K562 (cell line): ENCODE data around the gene FSTL3. TPM values are rescaled to one million over a fixed set of nuclear protein-coding genes. Genes with fewer than 3 reads are reported as not detected.
A peak's percentile ranks its signal among the peaks of the same experiment; 100 is the strongest.

Source experiments
- ATAC-seq: fragments of 200-7000 bp; cut with Tn5 transposase; 3 replicates; pipeline ENCODE4 v1.9.1; 2020; ENCODE audit warnings: moderate library complexity
- BruUV-seq: library from RNA; stranded (reverse); fragments of 400-500 nt; replicated peaks from 2 replicates; lab custom pipeline; 2021; lab: Mats Ljungman, UMichigan
- CTCF ChIA-PET: fragments of 300-600 bp; formaldehyde crosslinking; extraction: SDS; loops from one replicate; lab custom pipeline; 2021; ENCODE audit warnings: low intra/inter-chr PET ratio; lab: Yijun Ruan, JAX
- POLR2A ChIA-PET: fragments of 300-600, 350-650 bp; sonication (Branson Sonifier 250); formaldehyde crosslinking; extraction: SDS; loops from one replicate; lab custom pipeline; 2021; ENCODE audit warnings: antibody characterized with exemption, inconsistent platforms; lab: Yijun Ruan, JAX
- DNase-seq, 4 experiments: peaks; one replicate each; pipeline versions ENCODE4 v3.0.0 to v3.0.0-alpha.2; 2011 to 2018; ENCODE audit warnings: low spot score in 3 of 4, mixed read lengths in 3 of 4; ENCODE audit errors: extremely low read depth in 1 of 4
- FAIRE-seq: peaks from 2 replicates; lab custom pipeline; 2011; peaks lifted over from hg19 to GRCh38; lab: Jason Lieb, UNC
- H2AFZ ChIP-seq: 2 replicates; pipeline ENCODE4 v1.6.0; 2011; ENCODE audit warnings: low read depth, low read length, control low read depth, inconsistent platforms
- H3K27ac ChIP-seq: fragments of 200-600 bp; 3 replicates; pipeline ENCODE4 v1.8.0; 2011; ENCODE audit warnings: low read depth, mild to moderate bottlenecking, control low read depth, inconsistent platforms, low read length, moderate library complexity, mixed read lengths; ENCODE audit errors: extremely low read depth
- H3K27me3 ChIP-seq, 2 experiments: fragments of 300-600 bp in 1 of 2; 2 replicates in 1 of 2; 3 replicates in 1 of 2; pipeline versions ENCODE4 v1.6.0 to v1.8.0; 2011; ENCODE audit warnings: inconsistent platforms in 2 of 2, low read length in 2 of 2, mild to moderate bottlenecking in 1 of 2, mixed read lengths in 1 of 2, moderate library complexity in 1 of 2; ENCODE audit not compliant: control insufficient read depth in 2 of 2, insufficient read depth in 2 of 2
- H3K36me3 ChIP-seq: fragments of 300-600 bp; 3 replicates; pipeline ENCODE4 v1.8.0; 2011; ENCODE audit warnings: mild to moderate bottlenecking, low read length, inconsistent platforms; ENCODE audit not compliant: control insufficient read depth, insufficient read depth
- H3K4me1 ChIP-seq, 2 experiments: fragments of 200-600 bp in 1 of 2; replicated peaks in 1 of 2; 2 replicates in 1 of 2; 3 replicates in 1 of 2; pipeline versions ENCODE4 v1.5.1 to v1.8.0; 2011; ENCODE audit warnings: inconsistent platforms in 2 of 2, low read length in 2 of 2, mild to moderate bottlenecking in 1 of 2, mixed read lengths in 1 of 2, moderate library complexity in 1 of 2; ENCODE audit not compliant: control insufficient read depth in 2 of 2, insufficient read depth in 2 of 2
- H3K4me2 ChIP-seq: 2 replicates; pipeline ENCODE4 v1.6.1; 2011; ENCODE audit warnings: low read length, control low read depth, inconsistent platforms, mixed read lengths; ENCODE audit not compliant: insufficient read depth
- H3K4me3 ChIP-seq: fragments of 200-600 bp; sonication (generic), shearing (Covaris generic); 2 replicates; pipeline ENCODE4 v1.5.1; 2016; ENCODE audit warnings: control low read depth, inconsistent platforms
- H3K79me2 ChIP-seq: fragments of 200-600 bp; 3 replicates; pipeline ENCODE4 v1.8.0; 2011; ENCODE audit warnings: low read length, inconsistent platforms; ENCODE audit not compliant: control insufficient read depth, insufficient read depth
- H3K9ac ChIP-seq, 2 experiments: 2 replicates each; pipeline versions ENCODE4 v1.6.0 to v1.6.1; 2011; ENCODE audit warnings: low read depth in 2 of 2, low read length in 2 of 2, control low read depth in 1 of 2, inconsistent platforms in 1 of 2, mild to moderate bottlenecking in 1 of 2, mixed read lengths in 1 of 2; ENCODE audit not compliant: insufficient read depth in 1 of 2
- H3K9me1 ChIP-seq: one replicate; pipeline ENCODE4 v1.6.0; 2011; ENCODE audit warnings: inconsistent platforms, mild to moderate bottlenecking, low read length, moderate library complexity; ENCODE audit not compliant: control insufficient read depth, insufficient read depth
- H3K9me3 ChIP-seq: replicated peaks from 2 replicates; pipeline ENCODE4 v1.5.1; 2011; ENCODE audit warnings: low read depth, low read length, inconsistent platforms; ENCODE audit not compliant: control insufficient read depth, insufficient read depth
- H4K20me1 ChIP-seq: replicated peaks from 2 replicates; pipeline ENCODE4 v1.6.1; 2011; ENCODE audit warnings: low read length, inconsistent platforms, mixed read lengths; ENCODE audit not compliant: control insufficient read depth, insufficient read depth
- BCOR ChIP-seq: fragments of 450-650 bp; IDR thresholded peaks from 2 replicates; pipeline ENCODE4 v1.6.1; 2016
- CTBP1 ChIP-seq: fragments of 450-650 bp; IDR thresholded peaks from 2 replicates; pipeline ENCODE4 v1.6.1; 2016; ENCODE audit warnings: borderline replicate concordance
- MYC ChIP-seq, 2 experiments: fragments of 250-450 bp in 1 of 2; sonication (Bioruptor Pico) in 1 of 2; IDR thresholded peaks; 2 replicates each; pipeline versions ENCODE4 v1.5.1 to v1.6.1; 2012 to 2021; ENCODE audit warnings: low read depth in 2 of 2, borderline replicate concordance in 1 of 2, improper control_type of control experiment in 1 of 2, low read length in 1 of 2, mild to moderate bottlenecking in 1 of 2, moderate library complexity in 1 of 2
- SPI1 ChIP-seq: IDR thresholded peaks from 2 replicates; pipeline ENCODE4 v1.6.1; 2011; ENCODE audit warnings: low read depth, low read length, control low read depth, borderline replicate concordance
- ZBTB1 ChIP-seq: sonication (generic); formaldehyde crosslinking; IDR thresholded peaks from 2 replicates; pipeline ENCODE4 v1.8.1; 2023; ENCODE audit warnings: missing genetic modification reagents, low read depth, mild to moderate bottlenecking, borderline replicate concordance
- WGBS: fragments of 100-300 bp; shearing (Covaris generic); methylation state at CpG from one replicate; pipeline ENCODE4 v1.1.6; 2016; ENCODE audit warnings: low coverage, mixed read lengths; ENCODE audit not compliant: insufficient coverage; ENCODE audit errors: missing lambda C conversion rate; 5-methylcytosine and 5-hydroxymethylcytosine counted together
- in situ Hi-C: fragments of 300-500 bp; cut with MboI; formaldehyde crosslinking; loops from 4 replicates; pipeline ENCODE4 v1.15.0; 2018; ENCODE audit warnings: inconsistent platforms, mixed read lengths
- intact Hi-C: fragments of 100-400 bp; cut with micrococcal nuclease; formaldehyde crosslinking; loops from 2 replicates; pipeline ENCODE4 v1.14.2; 2022
- polyA plus RNA-seq, 8 experiments: library from polyadenylated mRNA; depleted of rRNA in 4 of 8; stranded (reverse) in 5 of 8; unstranded in 3 of 8; fragments of >200 nt; fragmentation: Nextera tagmentation in 2 of 8; fragmentation: Illumina TruSeq in 1 of 8; extraction: Ambion mirVana in 2 of 8; extraction: Trizol in 1 of 8; gene quantifications; 2 replicates each; pipeline versions ENCODE4 v1.2.1 to v1.2.3, GENCODE V29; 2011 to 2014; ENCODE audit warnings: inconsistent platforms in 1 of 8, missing spikeins in 1 of 8
- total RNA-seq, 7 experiments: library from RNA; depleted of rRNA in 6 of 7; stranded (reverse); fragments of >200 nt in 6 of 7; fragmentation: Illumina TruSeq in 2 of 7; extraction: Trizol in 2 of 7; gene quantifications; 2 replicates each; pipeline versions ENCODE4 v1.2.1 to v1.2.3, GENCODE V29; 2011 to 2021; ENCODE audit warnings: low replicate concordance in 1 of 7
- TF ChIP-seq, protein P1 (sequence below), 2 experiments: IDR thresholded peaks; 2 replicates each; pipeline ENCODE4 v1.6.1; 2011; ENCODE audit warnings: borderline replicate concordance in 1 of 2, control low read depth in 1 of 2, low read depth in 1 of 2, low read length in 1 of 2, mild to moderate bottlenecking in 1 of 2, mixed read lengths in 1 of 2, moderate library complexity in 1 of 2; ENCODE audit not compliant: insufficient read depth in 1 of 2, insufficient read length in 1 of 2, poor library complexity in 1 of 2, severe bottlenecking in 1 of 2; ENCODE audit errors: extremely low read depth in 1 of 2
- TF ChIP-seq, protein P2 (sequence below): fragments of 450-650 bp; formaldehyde crosslinking; IDR thresholded peaks from 2 replicates; pipeline ENCODE4 v1.4.0; 2020; ENCODE audit warnings: mild to moderate bottlenecking, moderate library complexity

FSTL3 gene
- total and polyA plus RNA-seq, 9 of the 15 experiments (the other 6 are each of a cell fraction or from before 2014, with no cell fraction given) = 0.35 to 6.8 (median 4.2) TPM; not detected in 1

DNA sequence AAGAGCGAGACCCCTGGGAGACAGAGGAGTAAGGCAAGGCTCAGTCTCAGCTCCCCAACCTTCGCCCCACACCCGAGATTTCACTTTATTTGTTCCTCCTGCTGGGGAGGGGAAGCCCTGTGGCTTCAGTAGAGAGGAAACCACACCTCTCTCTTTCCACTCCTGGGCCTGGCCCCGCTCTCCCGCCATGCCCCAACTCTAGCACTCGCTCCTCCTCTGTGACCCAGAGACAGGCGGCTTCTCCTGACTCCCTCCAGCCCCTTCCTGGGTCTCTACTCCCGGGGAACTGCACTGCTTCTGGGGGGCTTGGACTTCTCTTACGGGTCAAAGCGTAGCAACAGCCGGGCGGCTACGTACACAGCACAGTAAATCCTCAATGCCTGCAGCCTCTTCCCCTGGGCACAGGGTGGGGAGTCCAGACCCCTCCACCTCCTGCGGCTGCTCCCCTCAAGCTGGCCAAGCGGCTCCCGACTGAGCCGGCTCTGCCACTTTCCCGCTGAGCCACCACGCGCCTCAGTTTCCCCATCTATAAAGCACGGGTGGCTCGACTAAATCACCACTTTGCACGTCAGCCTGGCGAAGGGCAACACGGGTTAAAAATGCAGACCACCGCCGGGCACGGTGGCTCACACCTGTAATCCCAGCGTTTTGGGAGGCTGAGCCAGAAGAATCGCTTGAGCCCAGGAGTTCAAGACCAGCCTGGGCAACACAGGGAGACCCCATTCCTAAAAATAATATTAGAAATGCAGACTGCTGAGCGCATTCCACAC, 14.6 kb upstream of the FSTL3 start:
- peak; percentile 46 for FAIRE-seq
- ATAC-seq = peak; percentile 61
- Histone ChIP-seq H3K79me2 (peaks cover 64% of the 10 kb centered on the region), H2AFZ (no peak overlapping the region), H3K9ac (peak overlapping the region; percentile 97), H4K20me1 (peaks cover 45% of the 10 kb centered on the region), H3K9me3 (peaks cover 5% of the 10 kb centered on the region), H3K4me3 (peak overlapping the region; percentile 100), H3K36me3 (peaks cover 50% of the 10 kb centered on the region; the same call in 2 of the 3 replicates), H3K27ac (peak overlapping the region; percentile 98), H3K4me1 (peaks cover 21 to 75% of the 10 kb centered on the region in 2 experiments), H3K9me1 (peaks cover 14% of the 10 kb centered on the region), H3K4me2 (peak overlapping the region; percentile 88), H3K27me3 (no peaks in the 10 kb centered on the region)
- ChIA-PET POLR2A (interaction anchor here (0.6 kb wide), 1 partner anchor 245 kb away, joined by 4 read pairs; no protein-coding TSS in a partner anchor), CTCF (no interaction called here)
- peak in 3 of 4 experiments; percentile 28 to 55 (median 38) for DNase-seq
- intact Hi-C loops (no loop called here), in situ Hi-C loops (no loop called here)
- WGBS = 2% methylated on average over 31 of the region's 31 CpGs
- BruUV-seq = TSS peak; percentile 45
- TF ChIP-seq SPI1 = peak; percentile 1; the same call in 1 of the 2 replicates
- TF ChIP-seq, protein P1, sequence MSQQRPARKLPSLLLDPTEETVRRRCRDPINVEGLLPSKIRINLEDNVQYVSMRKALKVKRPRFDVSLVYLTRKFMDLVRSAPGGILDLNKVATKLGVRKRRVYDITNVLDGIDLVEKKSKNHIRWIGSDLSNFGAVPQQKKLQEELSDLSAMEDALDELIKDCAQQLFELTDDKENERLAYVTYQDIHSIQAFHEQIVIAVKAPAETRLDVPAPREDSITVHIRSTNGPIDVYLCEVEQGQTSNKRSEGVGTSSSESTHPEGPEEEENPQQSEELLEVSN (IDR thresholded peaks at IDR 0.05; ENCODE audit: borderline replicate concordance in 1 of 2, extremely low read depth in 1 of 2, insufficient read depth in 1 of 2, insufficient read length in 1 of 2, low read depth in 1 of 2, low read length in 1 of 2, poor library complexity in 1 of 2, severe bottlenecking in 1 of 2) = peak in 1 of 2 experiments; percentile 18
- TF ChIP-seq BCOR = 0 out of 2 replicates have a peak, but pooled peaks have one; percentile 10
- 0 out of 2 replicates have a peak, but pooled peaks have one; percentile 39 for TF ChIP-seq ZBTB1
- no peak for TF ChIP-seq CTBP1
- no peak for TF ChIP-seq MYC (IDR thresholded peaks at IDR 0.05; ENCODE audit: low read depth, low read length)
- TF ChIP-seq MYC (CRISPR knock-in tag; IDR thresholded peaks at IDR 0.05; ENCODE audit: borderline replicate concordance, low read depth) = peak; percentile 35; the same call in 1 of the 2 replicates
- TF ChIP-seq, protein P2, sequence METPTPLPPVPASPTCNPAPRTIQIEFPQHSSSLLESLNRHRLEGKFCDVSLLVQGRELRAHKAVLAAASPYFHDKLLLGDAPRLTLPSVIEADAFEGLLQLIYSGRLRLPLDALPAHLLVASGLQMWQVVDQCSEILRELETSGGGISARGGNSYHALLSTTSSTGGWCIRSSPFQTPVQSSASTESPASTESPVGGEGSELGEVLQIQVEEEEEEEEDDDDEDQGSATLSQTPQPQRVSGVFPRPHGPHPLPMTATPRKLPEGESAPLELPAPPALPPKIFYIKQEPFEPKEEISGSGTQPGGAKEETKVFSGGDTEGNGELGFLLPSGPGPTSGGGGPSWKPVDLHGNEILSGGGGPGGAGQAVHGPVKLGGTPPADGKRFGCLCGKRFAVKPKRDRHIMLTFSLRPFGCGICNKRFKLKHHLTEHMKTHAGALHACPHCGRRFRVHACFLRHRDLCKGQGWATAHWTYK = no peak
